ENCODE data around the gene DDX47.

Gene DDX47

DNA sequence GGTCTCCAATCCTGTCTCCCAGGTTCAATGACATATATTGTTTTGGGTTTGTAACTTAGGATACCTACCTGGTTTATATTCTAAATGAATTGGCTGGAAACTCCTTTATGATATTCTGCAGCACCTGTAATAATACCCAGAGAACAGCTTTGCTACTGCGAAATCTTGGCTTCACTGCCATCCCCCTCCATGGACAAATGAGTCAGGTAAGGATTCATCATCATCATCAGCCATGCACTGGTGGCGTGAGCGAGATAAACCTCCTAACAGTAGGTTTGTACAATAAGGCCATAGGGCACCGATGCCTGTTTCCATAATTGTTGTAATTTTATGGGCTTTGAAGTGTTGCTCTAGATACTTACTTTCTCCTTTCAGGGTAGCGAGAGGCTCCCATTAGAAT, 10.7 kb downstream of the DDX47 start:
- TF ChIP-seq GATA2 (IDR thresholded peaks at IDR 0.05; ENCODE audit: low read depth, low read length) (no peak), GATA3 (IDR thresholded peaks at IDR 0.05; ENCODE audit: low read depth, low read length) (no peak)

DNA sequence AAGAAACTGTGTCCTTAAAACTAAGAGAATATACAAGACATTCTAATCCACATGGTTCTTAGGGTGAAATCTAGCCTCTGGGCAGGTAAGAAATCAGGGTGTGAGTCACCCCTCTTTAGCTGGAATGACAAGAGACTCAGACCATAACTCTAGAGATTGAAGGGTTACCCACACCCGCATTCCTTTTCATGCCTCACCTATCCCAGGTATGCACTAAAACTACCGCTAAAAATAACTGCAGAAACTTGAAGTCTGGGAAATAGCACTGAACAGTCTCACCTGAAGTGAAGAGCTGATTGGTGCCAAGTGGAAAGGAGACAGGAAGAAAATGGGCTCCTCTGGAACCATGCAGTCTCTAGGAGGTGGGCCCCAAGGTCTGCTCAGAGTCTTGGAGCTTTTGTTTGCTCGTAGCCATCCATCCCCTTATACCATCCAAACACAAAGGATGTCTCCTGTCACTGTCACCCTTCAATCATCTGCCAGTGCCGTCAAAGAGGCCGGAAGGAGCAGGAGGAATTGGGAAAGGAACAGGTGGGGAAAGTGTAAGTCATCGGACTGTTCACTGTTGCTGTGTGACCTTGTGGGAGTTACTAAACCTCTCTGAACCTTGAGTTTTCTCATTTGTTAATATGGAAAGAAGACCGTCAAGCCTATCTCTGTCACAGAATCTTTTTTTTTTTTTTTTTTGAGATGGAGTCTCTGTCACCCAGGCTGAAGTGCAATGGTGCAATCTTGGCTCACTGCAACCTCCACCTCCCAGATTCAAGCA, 22.4 kb downstream of the DDX47 start:
- no peak for TF ChIP-seq GATA3 (IDR thresholded peaks at IDR 0.05; ENCODE audit: low read depth, low read length)
- no peak for TF ChIP-seq GATA2 (IDR thresholded peaks at IDR 0.05; ENCODE audit: low read depth, low read length)

DNA sequence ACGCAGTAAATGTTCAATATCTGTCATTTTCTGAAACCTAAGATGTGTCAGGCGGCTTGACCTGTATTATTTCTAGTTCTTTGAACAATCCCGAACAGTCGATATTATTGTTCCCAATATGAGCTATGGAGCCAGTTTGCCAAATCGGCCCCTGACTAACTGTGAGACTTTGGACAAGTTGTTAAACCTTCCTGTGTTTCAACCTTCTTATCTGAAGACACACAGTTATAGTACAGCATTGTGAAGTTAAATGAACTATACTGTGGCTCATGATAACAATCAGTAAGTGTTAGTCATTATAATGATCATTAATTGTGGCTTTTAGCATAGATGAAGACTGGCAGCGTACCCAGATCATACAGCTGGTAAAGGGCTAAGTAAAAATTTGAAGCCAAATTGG, 23.4 kb downstream of the DDX47 start:
- TF ChIP-seq GATA3 (IDR thresholded peaks at IDR 0.05; ENCODE audit: low read depth, low read length) (no peak), GATA2 (IDR thresholded peaks at IDR 0.05; ENCODE audit: low read depth, low read length) (no peak)

DNA sequence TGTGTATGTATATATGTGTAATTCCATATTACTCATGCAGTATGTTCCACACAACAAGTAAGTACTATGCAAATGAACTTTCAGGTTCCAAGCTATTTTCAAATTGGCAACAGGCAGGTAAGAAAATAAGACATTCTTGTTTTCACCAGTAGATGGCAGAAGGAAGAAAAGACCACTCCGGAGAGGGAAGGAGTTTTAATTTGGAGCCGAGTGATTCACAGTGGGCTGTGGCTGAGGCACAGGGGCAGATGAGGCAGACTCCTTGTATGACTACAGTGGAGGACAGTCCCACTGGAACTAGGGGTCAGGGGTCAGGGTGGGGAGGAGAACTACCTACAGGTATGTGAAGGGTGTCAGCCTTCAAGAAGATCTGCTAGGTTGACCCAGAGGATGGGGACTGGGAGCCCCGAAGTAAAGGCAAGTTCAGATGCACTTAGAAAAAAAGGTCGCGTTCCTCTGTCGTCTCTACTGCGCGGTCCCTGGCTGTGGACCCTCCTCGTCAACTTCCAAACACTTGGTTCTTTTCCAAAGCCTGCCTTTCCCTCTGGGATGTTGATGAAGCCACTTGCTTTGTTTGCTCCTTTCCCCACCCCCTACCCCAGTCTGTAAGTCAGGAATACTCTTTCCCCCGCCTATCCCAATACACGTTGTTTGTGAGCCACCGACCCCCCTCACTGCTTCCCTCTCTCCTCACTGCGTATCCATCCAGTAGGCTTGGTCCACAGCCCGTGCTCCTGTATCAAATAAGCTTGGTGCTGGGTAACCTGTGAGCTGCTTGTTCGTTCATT, 24.1 kb downstream of the DDX47 start:
- no peak for TF ChIP-seq GATA2 (IDR thresholded peaks at IDR 0.05; ENCODE audit: low read depth, low read length)
- TF ChIP-seq GATA3 (IDR thresholded peaks at IDR 0.05; ENCODE audit: low read depth, low read length): no peak

DNA sequence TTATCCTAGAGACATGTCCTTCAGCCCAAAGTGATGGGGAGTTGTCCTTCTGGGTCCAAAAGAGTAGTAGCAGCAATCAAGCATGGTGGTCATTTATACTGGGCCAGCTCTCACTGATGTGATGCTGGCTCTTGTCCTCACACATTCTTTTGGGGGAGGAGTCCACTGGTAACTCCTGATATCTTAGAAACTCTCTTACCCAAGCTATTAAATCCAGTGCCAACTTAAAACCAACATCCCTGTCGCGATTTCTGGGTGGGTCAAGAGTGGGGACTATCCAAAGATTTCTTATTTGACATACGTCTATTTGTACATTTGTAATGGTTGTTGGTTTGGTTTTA, 24.6 kb downstream of the DDX47 start:
- TF ChIP-seq GATA2 (IDR thresholded peaks at IDR 0.05; ENCODE audit: low read depth, low read length): no peak
- no peak for TF ChIP-seq GATA3 (IDR thresholded peaks at IDR 0.05; ENCODE audit: low read depth, low read length)

DNA sequence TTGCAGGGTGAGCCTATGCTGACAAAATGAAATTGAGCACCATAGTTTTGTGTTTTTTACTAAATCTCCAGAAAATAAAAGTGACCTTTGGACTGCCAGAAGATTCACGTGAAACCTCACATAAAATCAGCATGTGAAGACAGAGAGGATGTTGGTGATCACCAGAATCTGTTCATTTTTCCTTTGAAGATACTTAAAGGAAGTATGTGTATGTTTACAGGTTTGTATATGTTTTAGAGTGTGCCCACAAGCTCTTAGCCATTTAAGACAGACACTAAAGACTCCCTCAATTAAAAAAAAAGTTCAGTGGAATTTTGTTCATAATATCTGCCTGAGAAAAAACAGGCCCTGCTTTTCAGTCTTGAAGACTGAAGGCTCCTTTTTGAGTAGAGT, 25.9 kb downstream of the DDX47 start:
- TF ChIP-seq GATA2 (IDR thresholded peaks at IDR 0.05; ENCODE audit: low read depth, low read length): no peak
- no peak for TF ChIP-seq GATA3 (IDR thresholded peaks at IDR 0.05; ENCODE audit: low read depth, low read length)

DNA sequence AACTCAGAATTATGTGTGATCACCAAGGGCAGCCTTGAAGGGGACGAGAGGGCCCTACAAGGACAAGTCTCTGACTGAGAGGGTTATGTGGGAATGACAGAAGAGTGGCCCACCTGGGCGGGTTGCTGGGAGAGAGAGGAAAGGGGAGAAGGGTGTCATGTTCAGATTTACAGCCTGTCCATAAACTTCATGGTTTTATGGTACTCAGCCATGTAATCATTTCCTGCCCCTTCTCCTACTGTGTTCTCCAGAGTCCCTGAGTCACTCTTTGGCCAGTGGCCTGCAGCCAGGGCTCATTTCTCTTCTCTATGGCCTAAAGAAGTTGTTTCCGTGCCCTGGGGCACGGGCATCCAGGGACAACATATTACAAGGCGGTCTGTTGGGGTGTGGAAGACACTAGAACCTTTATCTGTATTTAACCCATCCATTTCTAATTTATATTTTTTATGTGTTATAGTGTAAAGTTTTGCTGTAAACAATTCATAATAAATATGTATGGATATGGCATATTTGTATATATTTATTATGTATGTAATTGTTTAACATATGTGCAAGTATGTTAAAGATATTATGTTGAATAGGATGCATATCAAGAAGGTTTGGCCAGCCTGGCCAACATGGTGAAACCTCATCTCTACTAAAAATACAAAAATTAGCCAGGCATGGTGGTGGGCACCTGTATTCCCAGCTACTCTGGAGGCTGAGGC, 26.9 kb downstream of the DDX47 start:
- TF ChIP-seq GATA2 (IDR thresholded peaks at IDR 0.05; ENCODE audit: low read depth, low read length) (no peak), GATA3 (IDR thresholded peaks at IDR 0.05; ENCODE audit: low read depth, low read length) (no peak)

DNA sequence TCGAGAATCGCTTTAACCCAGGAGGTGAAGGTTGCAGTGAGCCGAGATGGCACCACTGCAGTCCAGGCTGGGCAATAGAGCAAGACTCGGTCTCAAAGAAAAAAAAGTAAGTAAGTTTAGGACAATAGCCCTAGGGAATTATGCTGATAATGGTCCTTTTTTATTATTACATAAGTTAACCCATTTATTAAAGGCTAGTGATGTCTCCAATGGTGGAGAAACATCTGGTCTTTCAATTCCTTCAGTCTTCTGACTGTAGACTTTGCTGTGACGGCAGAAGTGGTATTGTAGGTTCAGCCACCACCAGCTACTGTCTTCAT, 27.4 kb downstream of the DDX47 start:
- no peak for TF ChIP-seq GATA2 (IDR thresholded peaks at IDR 0.05; ENCODE audit: low read depth, low read length)
- no peak for TF ChIP-seq GATA3 (IDR thresholded peaks at IDR 0.05; ENCODE audit: low read depth, low read length)

DNA sequence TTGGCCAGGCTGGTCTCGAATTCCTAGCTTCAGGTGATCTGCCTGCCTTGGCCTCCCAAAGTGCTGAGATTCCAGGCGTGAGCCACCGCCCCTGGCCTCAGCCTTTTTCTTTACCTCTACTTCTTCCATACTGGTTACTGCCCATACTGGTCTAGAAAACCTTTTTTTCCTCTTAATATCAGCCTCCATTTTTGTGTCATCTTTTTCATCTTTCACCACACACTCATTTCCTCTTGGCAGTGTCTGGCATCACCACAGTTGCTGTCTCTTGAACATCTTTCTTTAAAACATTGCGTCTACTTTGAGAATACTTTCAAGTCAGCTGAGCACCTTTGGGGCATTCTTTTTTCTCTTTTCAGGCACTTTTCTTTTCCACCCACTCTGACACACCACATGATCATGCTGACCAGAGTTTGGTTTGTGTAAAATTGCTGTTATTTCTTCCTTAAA, 32.7 kb downstream of the DDX47 start:
- no peak for TF ChIP-seq GATA3 (IDR thresholded peaks at IDR 0.05; ENCODE audit: low read depth, low read length)
- TF ChIP-seq GATA2 (IDR thresholded peaks at IDR 0.05; ENCODE audit: low read depth, low read length): no peak

DNA sequence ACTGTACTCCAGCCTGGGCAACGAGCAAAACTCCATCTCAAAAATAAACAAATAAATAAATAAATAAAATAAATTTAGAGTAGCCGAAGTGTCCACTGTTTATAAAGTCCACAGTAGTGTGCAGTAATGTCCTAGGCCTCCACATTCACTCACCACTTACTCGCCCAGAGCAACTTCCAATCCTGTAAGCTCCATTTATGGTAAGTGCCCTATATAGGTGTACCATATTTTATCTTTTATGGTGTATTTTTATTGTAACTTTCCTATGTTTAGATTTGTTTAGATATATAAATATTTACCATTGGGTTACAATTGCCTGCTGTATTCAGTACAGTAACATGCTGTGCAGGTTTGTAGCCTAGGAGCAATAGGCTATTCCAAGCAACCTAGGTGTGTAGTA, 40.3 kb downstream of the DDX47 start:
- TF ChIP-seq GATA3 (IDR thresholded peaks at IDR 0.05; ENCODE audit: low read depth, low read length) (no peak), GATA2 (IDR thresholded peaks at IDR 0.05; ENCODE audit: low read depth, low read length) (no peak)

DNA sequence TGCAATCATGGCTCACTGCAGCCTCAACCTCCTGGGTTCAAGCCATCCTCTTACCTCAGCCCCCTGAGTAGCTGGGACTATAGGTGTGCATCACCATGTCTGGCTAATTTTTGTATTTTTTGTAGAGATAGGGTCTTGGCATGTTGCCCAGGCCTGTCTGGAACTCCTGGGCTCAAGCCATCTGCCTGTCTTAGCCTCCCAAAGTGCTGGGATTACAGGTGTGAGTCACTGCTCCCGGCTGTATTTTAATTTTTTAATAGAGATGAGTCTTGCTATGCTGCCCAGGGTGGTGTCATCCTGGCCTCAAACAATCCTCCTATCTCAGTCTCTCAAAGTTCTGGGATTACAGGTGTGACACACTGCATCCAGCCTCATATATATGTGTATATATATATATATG, 46.5 kb downstream of the DDX47 start:
- TF ChIP-seq GATA3 (IDR thresholded peaks at IDR 0.05; ENCODE audit: low read depth, low read length) (no peak), GATA2 (IDR thresholded peaks at IDR 0.05; ENCODE audit: low read depth, low read length) (no peak)

DNA sequence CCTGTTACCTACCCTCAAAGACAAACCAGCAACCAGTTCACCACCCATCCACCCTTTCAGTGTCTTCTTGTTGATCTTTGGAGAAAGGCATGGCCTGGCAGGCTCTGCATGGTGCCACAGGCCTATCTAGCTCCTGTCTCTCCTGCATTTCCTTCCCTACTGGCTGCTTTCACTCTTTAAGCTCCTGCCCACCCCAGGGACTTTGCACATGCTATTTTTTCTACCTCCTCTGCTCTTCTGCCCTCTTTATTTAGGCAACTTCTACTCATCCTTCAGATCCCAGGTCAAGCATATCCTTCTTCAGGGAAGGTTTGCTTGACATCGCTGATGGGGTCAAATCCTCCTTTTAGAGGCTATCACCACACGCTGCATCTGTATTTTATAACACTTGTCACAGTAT, 51.1 kb downstream of the DDX47 start:
- TF ChIP-seq GATA3 (IDR thresholded peaks at IDR 0.05; ENCODE audit: low read depth, low read length): no peak
- no peak for TF ChIP-seq GATA2 (IDR thresholded peaks at IDR 0.05; ENCODE audit: low read depth, low read length)

DNA sequence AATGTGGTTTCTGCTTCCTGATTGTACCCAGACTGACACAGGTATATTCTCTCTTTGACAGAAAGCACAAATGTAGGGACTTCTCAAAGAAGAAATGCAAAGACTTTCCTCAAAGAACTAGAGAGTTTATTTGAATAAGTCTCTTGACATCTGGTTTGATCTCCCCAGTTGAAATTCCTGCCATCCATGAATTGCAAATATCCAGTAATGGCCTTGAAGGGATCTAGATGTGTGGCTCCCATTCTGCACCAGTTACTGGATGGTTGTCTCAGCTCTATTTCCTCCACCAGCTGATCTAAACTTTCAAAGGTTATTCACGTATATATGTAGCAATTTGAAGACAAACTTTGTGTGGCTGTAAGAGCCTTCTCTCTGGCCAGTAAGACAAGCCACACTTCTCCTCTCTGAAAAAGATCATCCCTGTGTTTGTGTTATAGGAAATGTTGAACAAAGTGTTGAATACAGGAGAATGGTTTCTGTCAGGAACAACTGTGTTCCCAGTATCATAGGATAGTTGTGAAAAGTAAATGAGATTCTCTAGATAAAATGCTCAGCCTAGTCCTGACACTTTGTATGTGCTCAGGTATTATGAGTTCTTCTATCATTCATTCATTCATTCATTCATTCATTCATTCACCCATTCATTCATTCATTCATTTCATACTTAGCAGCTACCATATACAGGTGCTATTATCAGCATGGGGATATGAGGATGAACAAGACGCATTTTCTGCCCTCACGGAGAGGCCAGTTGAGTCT, 55.5 kb downstream of the DDX47 start:
- TF ChIP-seq GATA2 (IDR thresholded peaks at IDR 0.05; ENCODE audit: low read depth, low read length): no peak
- no peak for TF ChIP-seq GATA3 (IDR thresholded peaks at IDR 0.05; ENCODE audit: low read depth, low read length)

DNA sequence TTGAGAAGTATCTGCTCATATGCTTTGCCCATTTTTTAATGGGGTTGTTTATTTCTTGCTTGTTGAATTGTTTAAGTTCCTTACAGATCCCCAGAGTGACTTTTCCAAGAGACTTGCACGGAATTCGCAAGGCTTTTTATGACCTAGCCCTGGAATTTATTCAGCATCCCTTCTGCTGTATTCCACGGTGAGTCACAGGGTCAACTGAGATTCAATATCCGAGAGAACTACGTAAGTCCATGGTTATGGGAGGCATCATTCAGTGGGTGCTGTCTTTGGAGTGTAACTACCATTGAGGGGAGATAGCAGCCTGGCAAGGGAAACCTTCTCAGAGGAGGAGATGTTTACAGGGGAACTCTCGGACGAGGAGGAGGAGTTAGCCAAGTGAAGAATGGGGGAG, 57.3 kb downstream of the DDX47 start:
- TF ChIP-seq GATA3 (IDR thresholded peaks at IDR 0.05; ENCODE audit: low read depth, low read length) (no peak), GATA2 (IDR thresholded peaks at IDR 0.05; ENCODE audit: low read depth, low read length) (no peak)
